HL-60 (cell line): Measurements from ENCODE around the gene CHCHD6.

Source experiments
- CTCF ChIP-seq: IDR thresholded peaks from one replicate; pipeline ENCODE4 v1.5.1; 2011; ENCODE audit warnings: low read length, control low read depth, inconsistent platforms; ENCODE audit not compliant: insufficient read depth
- POLR2AphosphoS5 ChIP-seq: IDR thresholded peaks from 2 replicates; pipeline ENCODE4 v1.6.1; 2012; ENCODE audit warnings: low read depth
- REST ChIP-seq: IDR thresholded peaks from 2 replicates; pipeline ENCODE4 v1.6.1; 2012; ENCODE audit warnings: low read depth; ENCODE audit not compliant: insufficient replicate concordance
- SPI1 ChIP-seq: IDR thresholded peaks from 2 replicates; pipeline ENCODE4 v1.6.1; 2012; ENCODE audit warnings: low read depth, mild to moderate bottlenecking, borderline replicate concordance

- TF ChIP-seq CTCF (no peak), REST (no peak), POLR2AphosphoS5 (no peak), SPI1 (no peak)
Measured at GRCh38 chr3:126992216-126992615, 288.2 kb downstream of the CHCHD6 start.
